HG03469 (cell line): ENCODE results near the gene PDIA2.

Experiments
- ATAC-seq: cut with Tn5 transposase; IDR thresholded peaks from one replicate; pipeline ENCODE4 v1.9.1; 2021; ENCODE audit warnings: mild to moderate bottlenecking, moderate library complexity, moderate number of reproducible peaks; ENCODE audit not compliant: unreplicated experiment

The PDIA2 gene

GRCh38 chr16:296276-296675 is 13.3 kb downstream of the PDIA2 start:
- no peak for ATAC-seq

- ATAC-seq: no peak
Observed at GRCh38 chr16:296806-297510, 14.0 kb downstream of the PDIA2 start.

- no peak for ATAC-seq
Observed at GRCh38 chr16:297832-298231, 14.9 kb downstream of the PDIA2 start.

- no peak for ATAC-seq
Observed at GRCh38 chr16:301235-301634, 18.3 kb downstream of the PDIA2 start.

- ATAC-seq: no peak
Observed at GRCh38 chr16:301950-302349, 19.0 kb downstream of the PDIA2 start.

GRCh38 chr16:303760-304505 is 21.0 kb downstream of the PDIA2 start:
- ATAC-seq: no peak

- no peak for ATAC-seq
Observed at GRCh38 chr16:305916-306626, 23.1 kb downstream of the PDIA2 start.

- no peak for ATAC-seq
Observed at GRCh38 chr16:306911-307370, 24.0 kb downstream of the PDIA2 start.

- ATAC-seq: no peak
Observed at GRCh38 chr16:307691-308312, 24.8 kb downstream of the PDIA2 start.

GRCh38 chr16:309476-309875 is 26.5 kb downstream of the PDIA2 start:
- no peak for ATAC-seq

GRCh38 chr16:311725-312124 is 28.8 kb downstream of the PDIA2 start:
- ATAC-seq: no peak

- no peak for ATAC-seq
Observed at GRCh38 chr16:314351-314750, 31.4 kb downstream of the PDIA2 start.

- no peak for ATAC-seq
Observed at GRCh38 chr16:314795-315299, 31.9 kb downstream of the PDIA2 start.

GRCh38 chr16:316741-317464 is 33.9 kb downstream of the PDIA2 start:
- ATAC-seq: no peak

- no peak for ATAC-seq
Observed at GRCh38 chr16:317583-317982, 34.6 kb downstream of the PDIA2 start.

GRCh38 chr16:318628-319027 is 35.7 kb downstream of the PDIA2 start:
- no peak for ATAC-seq

- no peak for ATAC-seq
Observed at GRCh38 chr16:320206-320605, 37.2 kb downstream of the PDIA2 start.

GRCh38 chr16:321532-321931 is 38.6 kb downstream of the PDIA2 start:
- ATAC-seq: no peak

- ATAC-seq: no peak
Observed at GRCh38 chr16:322476-323143, 39.6 kb downstream of the PDIA2 start.

GRCh38 chr16:324201-324450 is 41.2 kb downstream of the PDIA2 start:
- no peak for ATAC-seq
